Spleen (tissue), 11 donors: ENCODE measurements around the gene PRUNE1. TPM values are rescaled to one million over a fixed set of nuclear protein-coding genes. Genes with fewer than 3 reads are reported as not detected.
A peak's percentile ranks its signal among the peaks of the same experiment; 100 is the strongest.

Source experiments
- DNase-seq: peaks from one replicate; pipeline ENCODE4 v3.0.0-alpha.2; 2020
- H3K27ac ChIP-seq, 8 donors: fragments of 200-600 bp; sonication (generic) in 7 of 8; 1 replicate in 4 of 8; 2 replicates in 4 of 8; pipeline versions ENCODE4 v1.5.0 to v1.8.0; 2016 to 2021; ENCODE audit warnings: inconsistent platforms in 4 of 8, mild to moderate bottlenecking in 4 of 8, moderate library complexity in 1 of 8
- H3K27me3 ChIP-seq, 7 donors: fragments of 200-600 bp; sonication (generic) in 6 of 7; replicated peaks in 1 of 7; 1 replicate in 4 of 7; 2 replicates in 3 of 7; pipeline versions ENCODE4 v1.5.0 to v1.8.0; 2016 to 2021; ENCODE audit warnings: inconsistent platforms in 3 of 7, mild to moderate bottlenecking in 1 of 7
- H3K36me3 ChIP-seq, 6 donors: fragments of 200-600 bp; sonication (generic) in 5 of 6; 1 replicate in 4 of 6; 2 replicates in 2 of 6; pipeline versions ENCODE4 v1.5.0 to v1.8.0; 2016 to 2021; ENCODE audit warnings: inconsistent platforms in 2 of 6
- H3K4me1 ChIP-seq, 6 donors: fragments of 200-600 bp; sonication (generic) in 5 of 6; 1 replicate in 3 of 6; 2 replicates in 3 of 6; pipeline versions ENCODE4 v1.5.0 to v1.8.0; 2016 to 2021; ENCODE audit warnings: inconsistent platforms in 3 of 6
- H3K4me3 ChIP-seq, 8 donors: fragments of 200-600 bp; sonication (generic) in 7 of 8; 1 replicate in 4 of 8; 2 replicates in 4 of 8; pipeline versions ENCODE4 v1.5.0 to v1.8.0; 2016 to 2021; ENCODE audit warnings: inconsistent platforms in 4 of 8, mild to moderate bottlenecking in 4 of 8, moderate library complexity in 2 of 8
- H3K9me3 ChIP-seq, 8 donors: fragments of 200-600 bp; sonication (generic) in 7 of 8; 1 replicate in 4 of 8; 2 replicates in 4 of 8; pipeline versions ENCODE4 v1.5.0 to v1.8.0; 2016 to 2021; ENCODE audit warnings: inconsistent platforms in 4 of 8
- CTCF ChIP-seq, 11 experiments: fragments of 200-600 bp in 7 of 11; fragments of 450-650 bp in 4 of 11; sonication (generic) in 4 of 11; IDR thresholded peaks in 8 of 11; conservative IDR thresholded peaks in 3 of 11; 1 replicate in 7 of 11; 2 replicates in 4 of 11; pipeline versions ENCODE4 v1.4.0 to v1.8.0; 2016 to 2021; ENCODE audit warnings: antibody characterized with exemption in 11 of 11, inconsistent platforms in 4 of 11, mild to moderate bottlenecking in 1 of 11
- POLR2A ChIP-seq, 3 donors: fragments of 450-650 bp; IDR thresholded peaks; one replicate each; pipeline ENCODE4 v1.5.1; 2017; ENCODE audit warnings: antibody characterized with exemption in 3 of 3, mild to moderate bottlenecking in 1 of 3
- POLR2AphosphoS5 ChIP-seq, 3 donors: sonication (generic); formaldehyde crosslinking; IDR thresholded peaks; one replicate each; pipeline ENCODE4 v1.5.1; 2017; ENCODE audit warnings: antibody characterized with exemption in 3 of 3
- WGBS, 5 donors: extraction: QIAGEN DNeasy Blood & Tissue Kit in 3 of 5; methylation state at CpG; one replicate each; pipeline versions ENCODE4 v1.1.5 to v1.1.7; 2013 to 2018; 5-methylcytosine and 5-hydroxymethylcytosine counted together
- intact Hi-C: fragments of 100-400 bp; cut with DNase I; formaldehyde crosslinking; loops from one replicate; pipeline ENCODE4 v1.15.0; 2023; ENCODE audit warnings: low total_unique reads
- polyA plus RNA-seq, 3 donors: library from polyadenylated mRNA; stranded (reverse); fragments of 200-250 nt; gene quantifications; one replicate each; pipeline ENCODE4 v1.2.1, GENCODE V29; 2013
- total RNA-seq, 7 donors: library from RNA; depleted of rRNA in 3 of 7; stranded (reverse); fragments of >200 nt in 3 of 7; fragmentation: NEBNext Ultra II Directional in 4 of 7; extraction: Animal tissue kit (Norgen Biotek cat#: 25700) in 4 of 7; gene quantifications; one replicate each; pipeline versions ENCODE4 v1.1.0 to v1.2.1, GENCODE V29; 2016 to 2021
- donor health status: healthy with polysubstance abuse.
- donor health status: DM: no; HTN: no; CAD: no; lungs with moderate emphysema.
- donor health status: DM: no; HTN: no; CAD: no.
- donor health status: Bipolar disorder and iron deficiency.
- donor health status: healthy.
- donor health status: DM: no; HTN: no; CAD: no.
- donor health status: DM: yes; HTN: yes; CAD: no.

Gene PRUNE1
- total and polyA plus RNA-seq, 10 donors: 9.2 to 22.6 (median 17.0) TPM

GRCh38 chr1:150967936-150968335 lies 40.3 kb upstream of the PRUNE1 start:
- Histone ChIP-seq H3K36me3 (peaks cover 0 to 64% (median 63%) of the 10 kb centered on the region in 6 donors), H3K4me3 (no peak overlapping the region), H3K27me3 (no peaks in the 10 kb centered on the region), H3K9me3 (no peaks in the 10 kb centered on the region), H3K27ac (no peak overlapping the region), H3K4me1 (peaks cover 17 to 42% (median 31%) of the 10 kb centered on the region in 6 donors)
- TF ChIP-seq POLR2A (IDR thresholded peaks at IDR 0.05) (no peak), CTCF (IDR thresholded peaks at IDR 0.05 in 8 of 11, conservative IDR thresholded peaks at IDR 0.05 in 3 of 11) (no peak), POLR2AphosphoS5 (IDR thresholded peaks at IDR 0.05) (peak in 2 of 3 donors; percentile 5 to 59)
- 94 to 99% (median 97%) methylated on average over 7 to 13 of the region's 13 CpGs for WGBS, 5 donors
- intact Hi-C loops: no loop called here
- DNase-seq: peak; percentile 52

DNA sequence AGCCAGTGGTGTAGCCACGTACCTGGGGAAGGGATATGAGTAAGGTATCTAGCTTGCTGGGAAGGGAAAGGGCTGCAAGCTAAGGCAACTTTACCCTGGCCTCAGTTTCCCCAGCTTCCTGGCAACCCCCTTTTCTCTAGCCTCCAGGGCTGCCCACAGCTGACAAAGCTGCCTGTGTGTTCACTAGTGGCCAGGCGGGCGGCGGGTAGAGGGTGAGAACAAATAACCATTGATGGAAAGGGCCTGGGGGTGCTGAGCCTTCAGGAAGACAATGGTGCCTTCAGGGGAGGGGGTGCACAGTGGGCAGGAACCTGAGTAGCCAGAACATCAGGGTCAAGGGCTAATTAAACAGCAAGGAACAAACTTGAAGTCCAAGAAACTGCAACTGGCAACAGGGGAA lies 39.8 kb upstream of the PRUNE1 start:
- TF ChIP-seq POLR2A (IDR thresholded peaks at IDR 0.05) (no peak), CTCF (IDR thresholded peaks at IDR 0.05 in 8 of 11, conservative IDR thresholded peaks at IDR 0.05 in 3 of 11) (no peak), POLR2AphosphoS5 (IDR thresholded peaks at IDR 0.05) (no peak)
- no peak for DNase-seq
- Histone ChIP-seq H3K36me3 (peaks cover 0 to 59% (median 57%) of the 10 kb centered on the region in 6 donors), H3K4me1 (peaks cover 22 to 48% (median 37%) of the 10 kb centered on the region in 6 donors), H3K27ac (no peak overlapping the region), H3K9me3 (no peaks in the 10 kb centered on the region), H3K27me3 (no peaks in the 10 kb centered on the region), H3K4me3 (no peak overlapping the region)
- WGBS, 5 donors: 90 to 98% (median 97%) methylated on average over 4 of the region's 4 CpGs
- intact Hi-C loops: no loop called here

DNA sequence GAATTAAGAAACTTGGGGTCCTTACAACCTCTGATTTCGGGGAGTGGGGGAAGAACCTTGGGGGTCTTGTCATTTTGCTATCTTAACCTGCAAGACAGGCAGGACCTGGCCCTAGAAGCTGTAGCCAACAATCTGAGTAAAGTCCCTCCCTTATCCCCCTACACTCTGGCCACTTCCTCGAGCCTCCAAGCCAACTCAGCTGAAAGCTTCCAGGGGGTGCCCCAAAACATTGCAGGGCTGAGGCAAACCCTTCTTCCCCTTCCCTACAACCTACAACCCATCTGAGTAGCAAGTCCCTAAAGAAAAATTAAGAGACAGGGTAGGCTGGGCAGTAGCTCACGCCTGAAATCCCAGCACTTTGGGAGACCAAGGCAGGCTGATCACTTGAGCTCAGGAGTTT lies 38.6 kb upstream of the PRUNE1 start:
- Histone ChIP-seq H3K27ac (peak overlapping the region in 2 of 8 donors; percentile 30 to 97), H3K27me3 (no peaks in the 10 kb centered on the region), H3K9me3 (no peaks in the 10 kb centered on the region), H3K36me3 (peaks cover 0 to 47% (median 46%) of the 10 kb centered on the region in 6 donors), H3K4me3 (no peak overlapping the region), H3K4me1 (peaks cover 24 to 46% (median 40%) of the 10 kb centered on the region in 6 donors)
- TF ChIP-seq POLR2AphosphoS5 (IDR thresholded peaks at IDR 0.05) (no peak), CTCF (IDR thresholded peaks at IDR 0.05 in 8 of 11, conservative IDR thresholded peaks at IDR 0.05 in 3 of 11) (no peak), POLR2A (IDR thresholded peaks at IDR 0.05) (no peak)
- intact Hi-C loops: loop anchor here (10.0 kb wide), 1 partner anchor 45 kb away; the partner anchor contains the start of gene SETDB1
- 71 to 85% (median 77%) methylated on average over 3 of the region's 3 CpGs for WGBS, 5 donors
- DNase-seq: peak; percentile 24

DNA sequence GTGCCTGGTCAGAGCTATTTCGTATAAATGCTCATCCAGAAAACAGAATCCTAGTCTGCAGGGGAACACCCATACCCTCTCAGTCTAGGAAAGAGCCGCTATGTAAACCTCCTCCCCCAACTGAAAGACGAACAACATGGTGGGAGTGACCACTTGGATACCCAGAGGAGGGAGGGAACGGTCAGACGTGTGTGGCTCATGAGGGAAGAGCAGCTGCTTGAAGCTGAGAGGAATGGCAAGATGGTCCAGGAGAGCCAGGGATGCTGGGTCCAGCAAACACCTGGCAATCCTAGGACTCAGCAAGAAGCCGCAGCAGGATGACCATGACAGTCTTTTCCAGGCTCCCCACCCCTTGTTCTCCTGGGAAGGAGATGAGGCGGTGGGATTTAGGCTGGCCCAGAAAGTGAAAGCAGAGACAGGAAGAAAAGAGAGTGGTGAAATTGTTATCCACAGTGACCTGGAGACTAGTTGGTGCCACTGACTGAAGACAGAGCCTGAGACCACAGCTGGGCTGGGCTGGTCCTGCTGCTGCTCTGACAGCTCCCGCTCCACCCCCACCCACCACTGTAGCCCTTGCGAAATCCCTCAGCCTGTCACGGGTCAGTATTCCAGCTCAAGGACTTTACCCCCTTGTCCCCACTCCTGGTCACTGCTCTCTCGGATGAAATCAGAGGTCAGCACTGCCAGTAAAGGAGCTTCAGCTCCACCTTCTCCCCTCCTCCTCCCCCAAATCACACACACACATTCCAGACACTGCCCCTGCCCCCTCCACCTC lies 37.3 kb upstream of the PRUNE1 start:
- peak; percentile 71 for DNase-seq
- Histone ChIP-seq H3K4me3 (peak overlapping the region in 1 of 8 donors; percentile 90), H3K27ac (peak overlapping the region in 7 of 8 donors; percentile 44 to 97 (median 95)), H3K9me3 (no peaks in the 10 kb centered on the region), H3K4me1 (peaks cover 28 to 57% (median 49%) of the 10 kb centered on the region in 6 donors), H3K36me3 (peaks cover 0 to 34% (median 32%) of the 10 kb centered on the region in 6 donors), H3K27me3 (no peaks in the 10 kb centered on the region)
- TF ChIP-seq POLR2AphosphoS5 (IDR thresholded peaks at IDR 0.05) (peak; percentile 24 to 64 (median 45)), POLR2A (IDR thresholded peaks at IDR 0.05) (no peak), CTCF (IDR thresholded peaks at IDR 0.05 in 8 of 11, conservative IDR thresholded peaks at IDR 0.05 in 3 of 11) (no peak)
- intact Hi-C loops: loop anchor here (10.0 kb wide), 1 partner anchor 46 kb away; the partner anchor contains the start of gene SETDB1
- 60 to 70% (median 64%) methylated on average over 11 of the region's 11 CpGs for WGBS, 5 donors
